Measurements from ENCODE around the gene WWOX.

DNA sequence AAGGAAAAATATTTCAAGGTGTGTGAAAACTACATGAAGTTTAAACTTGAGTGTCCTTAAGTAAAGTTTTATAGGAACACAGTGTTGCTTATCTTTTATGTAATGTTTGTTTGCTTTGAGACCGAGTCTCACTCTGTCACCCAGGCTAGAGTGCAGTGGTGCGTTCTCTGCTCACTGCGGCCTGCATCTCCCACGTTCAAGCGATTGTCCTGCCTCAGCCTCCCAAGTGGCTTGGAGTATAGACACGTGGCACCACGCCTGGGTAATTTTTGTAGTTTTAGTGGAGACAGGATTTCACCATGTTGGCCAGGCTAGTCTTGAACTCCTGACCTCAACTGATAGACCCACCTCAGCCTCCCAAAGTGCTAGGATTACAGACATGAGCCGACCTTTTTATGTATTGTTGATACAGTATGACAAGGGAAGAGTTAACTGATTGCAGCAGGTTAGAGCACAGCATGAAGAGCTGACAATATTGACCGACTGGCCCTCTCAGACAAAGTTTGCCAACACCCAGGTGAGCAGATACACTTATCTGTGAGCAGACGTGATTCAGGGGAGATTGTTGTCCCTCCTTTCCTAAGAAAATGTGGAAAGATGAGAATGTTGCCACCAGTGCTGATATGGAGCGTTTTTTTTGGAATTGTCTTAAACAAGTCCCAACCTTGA, 373.7 kb downstream of the WWOX start:
- TF ChIP-seq, protein P1, sequence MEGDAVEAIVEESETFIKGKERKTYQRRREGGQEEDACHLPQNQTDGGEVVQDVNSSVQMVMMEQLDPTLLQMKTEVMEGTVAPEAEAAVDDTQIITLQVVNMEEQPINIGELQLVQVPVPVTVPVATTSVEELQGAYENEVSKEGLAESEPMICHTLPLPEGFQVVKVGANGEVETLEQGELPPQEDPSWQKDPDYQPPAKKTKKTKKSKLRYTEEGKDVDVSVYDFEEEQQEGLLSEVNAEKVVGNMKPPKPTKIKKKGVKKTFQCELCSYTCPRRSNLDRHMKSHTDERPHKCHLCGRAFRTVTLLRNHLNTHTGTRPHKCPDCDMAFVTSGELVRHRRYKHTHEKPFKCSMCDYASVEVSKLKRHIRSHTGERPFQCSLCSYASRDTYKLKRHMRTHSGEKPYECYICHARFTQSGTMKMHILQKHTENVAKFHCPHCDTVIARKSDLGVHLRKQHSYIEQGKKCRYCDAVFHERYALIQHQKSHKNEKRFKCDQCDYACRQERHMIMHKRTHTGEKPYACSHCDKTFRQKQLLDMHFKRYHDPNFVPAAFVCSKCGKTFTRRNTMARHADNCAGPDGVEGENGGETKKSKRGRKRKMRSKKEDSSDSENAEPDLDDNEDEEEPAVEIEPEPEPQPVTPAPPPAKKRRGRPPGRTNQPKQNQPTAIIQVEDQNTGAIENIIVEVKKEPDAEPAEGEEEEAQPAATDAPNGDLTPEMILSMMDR (IDR thresholded peaks at IDR 0.05) = no peak
- no peak for TF ChIP-seq POLR2A (IDR thresholded peaks at IDR 0.05)
- no peak for TF ChIP-seq POLR2AphosphoS5 (IDR thresholded peaks at IDR 0.05)
- no peak for TF ChIP-seq EP300 (IDR thresholded peaks at IDR 0.05)
